HL-60 (cell line): ENCODE results near the gene ETV6.

Experiments
- CTCF ChIP-seq: IDR thresholded peaks from one replicate; pipeline ENCODE4 v1.5.1; 2011; ENCODE audit warnings: low read length, control low read depth, inconsistent platforms; ENCODE audit not compliant: insufficient read depth
- GABPA ChIP-seq: IDR thresholded peaks from 2 replicates; pipeline ENCODE4 v1.6.1; 2012; ENCODE audit warnings: low read depth
- POLR2AphosphoS5 ChIP-seq: IDR thresholded peaks from 2 replicates; pipeline ENCODE4 v1.6.1; 2012; ENCODE audit warnings: low read depth
- REST ChIP-seq: IDR thresholded peaks from 2 replicates; pipeline ENCODE4 v1.6.1; 2012; ENCODE audit warnings: low read depth; ENCODE audit not compliant: insufficient replicate concordance
- SPI1 ChIP-seq: IDR thresholded peaks from 2 replicates; pipeline ENCODE4 v1.6.1; 2012; ENCODE audit warnings: low read depth, mild to moderate bottlenecking, borderline replicate concordance

- TF ChIP-seq CTCF, result no peak
- no peak for TF ChIP-seq POLR2AphosphoS5
- TF ChIP-seq GABPA, result no peak
- no peak for TF ChIP-seq REST
- TF ChIP-seq SPI1, result no peak
These were observed 103.1 kb downstream of the ETV6 start for GRCh38 chr12:11752403-11753149.
